ENCODE measurements around the gene HEMGN. TPM values are rescaled to one million over a fixed set of nuclear protein-coding genes. Genes with fewer than 3 reads are reported as not detected.

HEMGN gene
- total and polyA plus RNA-seq, 2 donors (not counting 1 experiment from before 2014, with no cell fraction given), result 0.06 TPM; not detected in 1

DNA sequence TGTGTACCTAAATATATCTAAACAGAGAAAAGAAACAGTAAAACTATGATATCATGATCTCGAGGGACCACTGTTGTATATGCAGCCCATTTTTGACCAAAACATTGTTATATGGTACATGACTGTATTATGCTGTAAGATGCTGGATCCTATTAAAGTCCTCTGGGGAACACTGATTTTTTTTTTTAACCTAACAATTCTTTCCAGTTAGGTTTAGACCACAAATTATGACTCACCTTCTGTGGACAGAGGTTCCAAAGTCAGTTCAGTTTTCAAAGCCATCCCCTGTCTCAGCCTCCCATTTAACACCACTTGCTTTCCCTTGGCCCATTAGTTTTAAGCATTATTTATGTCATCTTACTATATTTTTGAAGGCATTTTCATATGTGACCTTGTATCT lies 42.8 kb downstream of the HEMGN start:
- Mint-ChIP-seq H3K27ac (no peak overlapping the region), H3K4me1 (no peaks in the 10 kb centered on the region), H3K27me3 (no peaks in the 10 kb centered on the region), H3K4me3 (no peak overlapping the region), H3K9me3 (ENCODE audit: insufficient read depth) (peaks cover 12% of the 10 kb centered on the region)
- ATAC-seq (ENCODE audit: low read depth), result no peak
- Histone ChIP-seq H3K36me3 (replicated peaks in 1 of 2; ENCODE audit: control extremely low read depth in 1 of 2, control insufficient read depth in 1 of 2, extremely low read depth in 1 of 2, insufficient read depth in 2 of 2, low read length in 1 of 2) (peaks cover 2 to 10% of the 10 kb centered on the region in 2 experiments), H3K9me3 (ENCODE audit: control extremely low read depth in 1 of 3, control insufficient read depth in 2 of 3, insufficient read depth in 1 of 3, low read length in 2 of 3) (peaks cover 0 to 13% (median 12%) of the 10 kb centered on the region in 3 donors), H2AFZ (ENCODE audit: insufficient read depth, low read depth, low read length, poor library complexity, severe bottlenecking) (no peak overlapping the region), H3K27me3 (replicated peaks in 1 of 4; ENCODE audit: control extremely low read depth in 1 of 4, control insufficient read depth in 3 of 4, insufficient read depth in 4 of 4, low read length in 3 of 4) (no peaks in the 10 kb centered on the region), H4K20me1 (ENCODE audit: control insufficient read depth, insufficient read depth, low read length, poor library complexity, severe bottlenecking) (peaks cover 4% of the 10 kb centered on the region), H3K4me1 (ENCODE audit: control insufficient read depth in 2 of 2, insufficient read depth in 2 of 2, low read length in 2 of 2) (no peaks in the 10 kb centered on the region), H3K9ac (ENCODE audit: low read length) (no peak overlapping the region), H3K4me3 (ENCODE audit: control extremely low read depth in 1 of 5, extremely low read depth in 1 of 5, insufficient read depth in 1 of 5, low read depth in 2 of 5, low read length in 4 of 5) (no peak overlapping the region), H3K27ac (ENCODE audit: low read length in 2 of 2) (no peak overlapping the region), H3K79me2 (ENCODE audit: control insufficient read depth, insufficient read depth, low read length) (peaks cover 6% of the 10 kb centered on the region), H3K4me2 (replicated peaks; ENCODE audit: low read depth, low read length, poor library complexity, severe bottlenecking) (no peak overlapping the region)
- intact Hi-C loops (cut with micrococcal nuclease), result no loop called here
- CTCF ChIA-PET, result no interaction called here
- no peak for DNase-seq
- no CpG with 5 or more reads among the region's 1 CpG for WGBS (ENCODE audit: insufficient coverage)
- POLR2A ChIA-PET, result no interaction called here
- TF ChIP-seq EZH2 (IDR thresholded peaks at IDR 0.05; ENCODE audit: borderline replicate concordance, insufficient read depth, low read depth, low read length, poor library complexity, severe bottlenecking), result no peak
- TF ChIP-seq CTCF (IDR thresholded peaks at IDR 0.05), result no peak

DNA sequence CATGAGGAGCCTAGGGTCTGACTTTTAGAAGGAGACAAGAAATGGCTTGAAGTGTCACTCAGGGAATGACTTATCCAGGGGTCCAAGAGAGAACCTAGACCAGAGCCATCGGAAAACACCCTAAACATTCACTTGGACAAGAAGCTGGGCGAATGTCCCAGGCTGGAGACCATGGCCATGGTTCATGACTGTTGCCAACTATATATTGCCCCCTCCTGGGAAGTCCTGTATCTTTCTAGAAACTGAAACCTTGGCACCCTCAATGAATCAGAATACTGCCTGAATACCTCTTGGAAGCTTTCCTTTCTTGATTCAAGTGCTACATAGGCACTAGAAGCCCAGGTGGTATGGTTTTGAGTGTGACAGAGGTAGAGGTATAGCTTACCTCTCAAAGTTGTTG lies 45.6 kb downstream of the HEMGN start:
- ChIA-PET CTCF (interaction anchor here (3.9 kb wide), 1 partner anchor 10 kb away, joined by 28 read pairs; no protein-coding TSS in a partner anchor), POLR2A (no interaction called here)
- peaks cover 4% of the 10 kb centered on the region for H3K27me3 Mint-ChIP-seq
- DNase-seq (no peak), ATAC-seq (ENCODE audit: low read depth) (no peak)
- Histone ChIP-seq H3K27ac (ENCODE audit: low read length in 2 of 2) (no peak overlapping the region), H3K9me3 (ENCODE audit: control extremely low read depth in 1 of 3, control insufficient read depth in 2 of 3, insufficient read depth in 1 of 3, low read length in 2 of 3) (peaks cover 0 to 13% (median 12%) of the 10 kb centered on the region in 3 donors), H3K79me2 (ENCODE audit: control insufficient read depth, insufficient read depth, low read length) (no peaks in the 10 kb centered on the region), H3K4me3 (ENCODE audit: control extremely low read depth in 1 of 5, extremely low read depth in 1 of 5, insufficient read depth in 1 of 5, low read depth in 2 of 5, low read length in 4 of 5) (no peak overlapping the region), H4K20me1 (ENCODE audit: control insufficient read depth, insufficient read depth, low read length, poor library complexity, severe bottlenecking) (no peaks in the 10 kb centered on the region), H3K4me2 (replicated peaks; ENCODE audit: low read depth, low read length, poor library complexity, severe bottlenecking) (no peak overlapping the region), H2AFZ (ENCODE audit: insufficient read depth, low read depth, low read length, poor library complexity, severe bottlenecking) (no peak overlapping the region), H3K36me3 (replicated peaks in 1 of 2; ENCODE audit: control extremely low read depth in 1 of 2, control insufficient read depth in 1 of 2, extremely low read depth in 1 of 2, insufficient read depth in 2 of 2, low read length in 1 of 2) (peaks cover 2 to 8% of the 10 kb centered on the region in 2 experiments), H3K4me1 (ENCODE audit: control insufficient read depth in 2 of 2, insufficient read depth in 2 of 2, low read length in 2 of 2) (no peaks in the 10 kb centered on the region), H3K27me3 (replicated peaks in 1 of 4; ENCODE audit: control extremely low read depth in 1 of 4, control insufficient read depth in 3 of 4, insufficient read depth in 4 of 4, low read length in 3 of 4) (no peaks in the 10 kb centered on the region), H3K9ac (ENCODE audit: low read length) (no peak overlapping the region)
- TF ChIP-seq CTCF (IDR thresholded peaks at IDR 0.05) (no peak), EZH2 (IDR thresholded peaks at IDR 0.05; ENCODE audit: borderline replicate concordance, insufficient read depth, low read depth, low read length, poor library complexity, severe bottlenecking) (no peak)
- WGBS (ENCODE audit: insufficient coverage), result 94% methylated on average over 2 of the region's 2 CpGs
- intact Hi-C loops (cut with micrococcal nuclease), result no loop called here
- no peak overlapping the region for H3K27ac Mint-ChIP-seq
- no peak overlapping the region for H3K4me3 Mint-ChIP-seq
- no peaks in the 10 kb centered on the region for H3K4me1 Mint-ChIP-seq
- H3K9me3 Mint-ChIP-seq (ENCODE audit: insufficient read depth), result peaks cover 12% of the 10 kb centered on the region
